NOMO-1 treated with DMSO at 0.1 percent for 48 hours (cell line): ENCODE results near the gene METTL4.

Source experiments
- DNase-seq: peaks from one replicate; lab custom pipeline; 2025; ENCODE audit not compliant: unreplicated experiment; lab: John Stamatoyannopoulos, UW

METTL4 gene

GRCh38 chr18:2571200-2572170 is at the start of gene METTL4, which contains the start of gene NDC80:
Gene METTL4 (minus strand): TSS chr18:2571505. CDS start chr18:2567216, 4,289 bp downstream.
Gene NDC80 (plus strand): TSS chr18:2571557. CDS start chr18:2572986, 1,429 bp downstream.
- peak; percentile 74 for DNase-seq

GRCh38 chr18:2618009-2618408 is 46.7 kb upstream of the METTL4 start:
- DNase-seq = no peak

GRCh38 chr18:2617401-2617998 is 46.2 kb upstream of the METTL4 start:
- no peak for DNase-seq

GRCh38 chr18:2612996-2613395 is 41.7 kb upstream of the METTL4 start:
- DNase-seq = no peak

- peak; percentile 65 for DNase-seq
Observed at GRCh38 chr18:2610549-2610948, 39.2 kb upstream of the METTL4 start.

- no peak for DNase-seq
Observed at GRCh38 chr18:2609604-2610003, 38.3 kb upstream of the METTL4 start.

GRCh38 chr18:2606335-2606734 is 35.0 kb upstream of the METTL4 start:
- no peak for DNase-seq

GRCh38 chr18:2602844-2603243 is 31.5 kb upstream of the METTL4 start:
- DNase-seq = no peak

- no peak for DNase-seq
Observed at GRCh38 chr18:2597639-2598038, 26.3 kb upstream of the METTL4 start.

GRCh38 chr18:2590303-2590702 is 19.0 kb upstream of the METTL4 start:
- DNase-seq = no peak

GRCh38 chr18:2589345-2590068 is 18.2 kb upstream of the METTL4 start:
- DNase-seq = no peak

GRCh38 chr18:2588666-2589344 is 17.5 kb upstream of the METTL4 start:
- no peak for DNase-seq

- DNase-seq = no peak
Observed at GRCh38 chr18:2587788-2588187, 16.5 kb upstream of the METTL4 start.

- no peak for DNase-seq
Observed at GRCh38 chr18:2573408-2573807, 2.1 kb upstream of the METTL4 start.

GRCh38 chr18:2572892-2573291 is 1.6 kb upstream of the METTL4 start:
- DNase-seq = no peak

GRCh38 chr18:2572171-2572569 is 865 bp upstream of the METTL4 start:
- DNase-seq = no peak

- DNase-seq = peak; percentile 67
Observed at GRCh38 chr18:2570772-2571199, 519 bp downstream of the METTL4 start.

- DNase-seq = no peak
Observed at GRCh38 chr18:2569338-2570207, 1.7 kb downstream of the METTL4 start.

GRCh38 chr18:2568605-2569004 is 2.7 kb downstream of the METTL4 start:
- no peak for DNase-seq

- DNase-seq = no peak
Observed at GRCh38 chr18:2568129-2568528, 3.2 kb downstream of the METTL4 start.
